GM12873 (cell line): ENCODE data around the gene UTP15.

Experiments
- CTCF ChIP-seq: IDR thresholded peaks from 2 replicates; pipeline ENCODE4 v1.5.1; 2012; ENCODE audit warnings: low read depth, mild to moderate bottlenecking, moderate library complexity, low read length, control low read depth; ENCODE audit not compliant: insufficient read depth; ENCODE audit errors: missing control alignments

The UTP15 gene

DNA sequence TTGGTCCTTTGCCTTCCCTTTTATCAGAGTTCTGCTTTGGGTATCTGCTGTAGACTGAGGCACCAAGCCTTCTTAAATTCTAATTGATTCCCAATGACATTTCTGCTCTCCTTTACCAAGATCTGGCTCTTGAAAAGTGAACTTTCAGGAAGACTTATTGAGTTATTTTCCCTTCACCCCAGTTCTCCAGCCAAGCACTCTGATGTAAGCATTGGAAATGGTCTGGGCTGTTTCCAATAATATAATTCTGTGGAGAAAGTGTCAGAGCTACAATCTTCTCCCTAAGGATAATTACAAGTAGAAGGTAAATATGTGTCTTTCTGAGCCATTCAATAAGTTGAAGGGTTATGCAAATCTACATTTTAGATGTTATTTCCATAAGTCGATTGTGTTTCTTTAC lies 36.5 kb upstream of the UTP15 start:
- no peak for TF ChIP-seq CTCF

DNA sequence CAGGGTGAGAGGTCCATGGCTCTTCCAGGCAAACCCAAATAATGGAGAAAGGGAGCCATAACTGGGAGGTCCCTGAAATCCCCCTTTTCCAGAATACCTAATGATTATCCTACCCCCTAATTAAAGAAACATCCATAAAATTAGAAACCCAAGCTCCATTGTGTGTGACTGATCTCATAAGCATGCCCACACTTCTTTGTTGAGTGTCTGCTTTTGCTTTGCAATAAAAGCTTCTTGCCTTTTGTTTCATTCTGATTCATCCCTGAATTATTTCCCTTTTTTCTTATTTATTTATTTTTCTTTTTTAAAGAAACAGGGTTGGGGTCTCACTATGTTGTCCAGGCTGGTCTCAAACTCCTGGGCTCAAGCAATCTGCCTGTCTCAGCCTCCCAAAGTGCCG lies 34.2 kb upstream of the UTP15 start:
- TF ChIP-seq CTCF = no peak

DNA sequence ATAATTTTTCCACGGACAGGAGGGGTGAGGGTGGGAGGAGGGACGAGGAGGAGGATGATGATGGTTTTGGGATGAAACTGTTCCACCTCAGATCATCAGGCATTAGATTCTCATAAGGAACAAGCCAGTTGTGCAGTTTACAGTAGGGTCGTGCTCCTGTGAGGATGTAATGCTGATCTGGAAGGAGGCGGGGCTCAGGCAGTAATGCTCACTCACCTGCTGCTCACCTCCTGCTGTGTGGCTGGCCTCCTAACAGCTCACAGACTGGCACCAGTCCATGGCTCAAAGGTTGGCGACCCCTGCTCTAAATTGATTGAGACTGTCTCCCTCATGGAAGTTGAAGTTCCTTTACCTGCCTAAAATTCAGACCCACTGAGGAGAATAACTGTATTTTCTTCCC lies 33.3 kb upstream of the UTP15 start:
- TF ChIP-seq CTCF = no peak

- TF ChIP-seq CTCF = no peak
Observed at GRCh38 chr5:73534011-73534644, 31.4 kb upstream of the UTP15 start.

DNA sequence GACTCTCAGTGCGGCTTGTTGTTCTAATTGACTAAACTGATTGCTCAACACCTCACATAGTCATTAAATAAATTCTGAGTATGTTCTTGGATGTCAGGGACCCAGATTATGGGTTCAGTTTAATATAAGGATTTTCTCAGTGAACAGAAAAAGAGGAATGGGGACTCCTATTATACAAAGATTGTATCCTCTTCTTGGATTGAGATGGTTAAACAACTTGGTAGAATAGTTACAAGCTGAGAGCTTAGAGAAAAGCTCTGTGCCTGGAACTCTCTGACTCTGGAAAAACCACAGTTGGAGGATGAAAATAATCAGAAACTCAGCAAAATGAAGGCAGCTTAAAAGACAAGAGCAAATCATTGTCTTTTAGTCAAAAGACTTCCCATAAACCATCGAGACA lies 30.6 kb upstream of the UTP15 start:
- TF ChIP-seq CTCF = no peak

GRCh38 chr5:73539730-73540129 lies 25.8 kb upstream of the UTP15 start:
- TF ChIP-seq CTCF = no peak

DNA sequence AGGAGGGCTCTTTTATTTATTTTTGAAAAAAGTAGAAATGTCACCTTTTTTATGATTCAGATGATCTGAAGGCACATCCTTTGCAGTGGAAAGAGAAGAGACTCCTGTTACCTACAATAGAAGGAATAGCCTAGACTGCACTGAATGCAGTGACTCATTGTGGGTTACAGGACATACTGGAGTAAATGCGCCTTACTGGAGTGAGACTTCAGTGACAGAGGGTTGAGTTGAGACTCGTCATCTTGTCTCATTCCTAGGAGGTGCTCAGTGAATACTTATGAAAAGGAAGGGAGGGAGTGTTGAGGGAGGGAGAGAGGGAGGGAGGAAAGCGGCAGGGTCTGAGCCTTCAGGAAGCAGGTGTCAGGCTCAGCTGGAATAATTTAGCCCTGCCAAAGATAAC lies 25.4 kb upstream of the UTP15 start:
- no peak for TF ChIP-seq CTCF
